NOMO-1 treated with dmso at 0.1 percent for 144 hours (cell line): ENCODE data around the gene ZNF423.

ENCODE experiments used
- DNase-seq: peaks from one replicate; lab custom pipeline; 2025; ENCODE audit not compliant: unreplicated experiment; lab: John Stamatoyannopoulos, UW

The ZNF423 gene

GRCh38 chr16:49827805-49828438 is 28.0 kb downstream of the ZNF423 start:
- no peak for DNase-seq

GRCh38 chr16:49826515-49826914 is 29.4 kb downstream of the ZNF423 start:
- DNase-seq = no peak

- DNase-seq = no peak
These were observed 30.9 kb downstream of the ZNF423 start for GRCh38 chr16:49825041-49825440.

- no peak for DNase-seq
These were observed 31.3 kb downstream of the ZNF423 start for GRCh38 chr16:49824593-49824992.

- DNase-seq = no peak
These were observed 33.1 kb downstream of the ZNF423 start for GRCh38 chr16:49822649-49823370.

GRCh38 chr16:49821614-49822282 is 34.2 kb downstream of the ZNF423 start:
- no peak for DNase-seq

- no peak for DNase-seq
These were observed 34.8 kb downstream of the ZNF423 start for GRCh38 chr16:49821156-49821555.

GRCh38 chr16:49817754-49818507 is 38.0 kb downstream of the ZNF423 start:
- no peak for DNase-seq

GRCh38 chr16:49816875-49817274 is 39.0 kb downstream of the ZNF423 start:
- no peak for DNase-seq

GRCh38 chr16:49811644-49812334 is 44.1 kb downstream of the ZNF423 start:
- DNase-seq = no peak

- no peak for DNase-seq
These were observed 45.1 kb downstream of the ZNF423 start for GRCh38 chr16:49810831-49811230.

GRCh38 chr16:49809561-49809960 is 46.4 kb downstream of the ZNF423 start:
- DNase-seq = no peak

- DNase-seq = no peak
These were observed 46.9 kb downstream of the ZNF423 start for GRCh38 chr16:49809062-49809461.

GRCh38 chr16:49806446-49806845 is 49.5 kb downstream of the ZNF423 start:
- DNase-seq = peak; percentile 2

- no peak for DNase-seq
These were observed 54.6 kb downstream of the ZNF423 start for GRCh38 chr16:49801290-49801689.

GRCh38 chr16:49800876-49801275 is 55.0 kb downstream of the ZNF423 start:
- DNase-seq = peak; percentile 10

GRCh38 chr16:49800441-49800840 is 55.5 kb downstream of the ZNF423 start:
- no peak for DNase-seq

- DNase-seq = no peak
These were observed 56.7 kb downstream of the ZNF423 start for GRCh38 chr16:49799172-49799571.

GRCh38 chr16:49795513-49795912 is 60.4 kb downstream of the ZNF423 start:
- no peak for DNase-seq

- no peak for DNase-seq
These were observed 62.7 kb downstream of the ZNF423 start for GRCh38 chr16:49793244-49793643.

GRCh38 chr16:49789616-49790015 is 66.3 kb downstream of the ZNF423 start:
- DNase-seq = no peak
